Measurements from ENCODE around the gene ZDHHC19.
"Not testable (repeated sequence)": the region's sequence is repeated elsewhere in the genome, so short reads cannot be mapped to it uniquely, and the experiment has no call there.

Gene ZDHHC19

DNA sequence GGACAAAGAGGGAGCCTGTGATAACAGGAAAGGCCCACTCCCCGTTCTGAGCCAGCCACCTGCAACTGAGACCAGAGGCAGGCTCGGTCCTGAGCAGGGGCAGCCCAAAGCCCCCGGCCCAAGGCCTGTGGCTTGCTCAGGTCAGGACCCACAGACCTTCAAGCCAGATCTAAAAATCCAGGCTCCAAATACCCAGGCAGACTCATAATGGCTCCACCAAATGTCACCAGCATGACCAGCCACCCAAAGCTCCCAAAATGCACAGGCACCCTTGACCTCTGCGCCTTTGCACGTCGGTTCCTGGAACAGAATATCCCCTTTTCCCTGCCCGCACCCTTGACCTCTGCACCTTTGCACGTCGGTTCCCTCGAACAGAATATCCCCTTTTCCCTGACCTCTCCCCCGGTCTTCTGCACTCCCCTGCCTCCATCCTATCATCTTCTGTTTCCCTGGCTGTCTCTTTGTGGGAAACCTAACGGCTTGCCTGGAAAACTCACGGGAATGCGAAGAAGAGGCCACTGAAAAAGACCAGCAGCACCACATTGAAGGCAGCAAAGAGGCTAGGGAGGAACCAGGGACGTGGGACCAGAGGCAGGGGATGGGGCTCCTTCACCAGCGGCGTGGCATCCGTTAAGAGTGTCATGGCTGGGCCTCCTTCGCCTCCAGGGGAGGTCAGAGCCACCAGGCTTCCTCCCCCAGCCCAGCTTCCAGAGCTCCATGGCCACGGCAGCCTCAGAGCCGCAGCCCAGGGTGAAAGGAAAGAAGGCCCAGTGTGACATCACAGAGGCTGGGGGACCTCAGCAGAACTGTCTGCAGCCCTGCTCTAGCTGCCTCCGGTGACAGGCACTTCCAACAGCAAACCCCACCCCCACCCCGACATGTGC lies at the start of gene ZDHHC19:
TSS of gene ZDHHC19 (minus strand) at position 728 of the 884 bp plus-strand sequence. CDS start at position 643, 85 bp downstream.
- no peak for TF ChIP-seq CTCF (IDR thresholded peaks at IDR 0.05; ENCODE audit: low read depth, low read length, missing control alignments)
- no peak within 1 kb of the TSS for H3K4me3 ChIP-seq (replicated peaks; ENCODE audit: low read depth, low read length)
- no peak for DNase-seq (ENCODE audit: extremely low read depth, low read depth)

GRCh38 chr3:196260784-196261183 lies 49.6 kb upstream of the ZDHHC19 start:
- no peak overlapping the region for H3K4me3 ChIP-seq (replicated peaks; ENCODE audit: low read depth, low read length)
- no peak for TF ChIP-seq CTCF (IDR thresholded peaks at IDR 0.05; ENCODE audit: low read depth, low read length, missing control alignments)
- DNase-seq (ENCODE audit: extremely low read depth, low read depth): no peak

- no peak overlapping the region for H3K4me3 ChIP-seq (replicated peaks; ENCODE audit: low read depth, low read length)
- TF ChIP-seq CTCF (IDR thresholded peaks at IDR 0.05; ENCODE audit: low read depth, low read length, missing control alignments): no peak
- no peak for DNase-seq (ENCODE audit: extremely low read depth, low read depth)
Observed at GRCh38 chr3:196255776-196256175, 44.6 kb upstream of the ZDHHC19 start.

DNA sequence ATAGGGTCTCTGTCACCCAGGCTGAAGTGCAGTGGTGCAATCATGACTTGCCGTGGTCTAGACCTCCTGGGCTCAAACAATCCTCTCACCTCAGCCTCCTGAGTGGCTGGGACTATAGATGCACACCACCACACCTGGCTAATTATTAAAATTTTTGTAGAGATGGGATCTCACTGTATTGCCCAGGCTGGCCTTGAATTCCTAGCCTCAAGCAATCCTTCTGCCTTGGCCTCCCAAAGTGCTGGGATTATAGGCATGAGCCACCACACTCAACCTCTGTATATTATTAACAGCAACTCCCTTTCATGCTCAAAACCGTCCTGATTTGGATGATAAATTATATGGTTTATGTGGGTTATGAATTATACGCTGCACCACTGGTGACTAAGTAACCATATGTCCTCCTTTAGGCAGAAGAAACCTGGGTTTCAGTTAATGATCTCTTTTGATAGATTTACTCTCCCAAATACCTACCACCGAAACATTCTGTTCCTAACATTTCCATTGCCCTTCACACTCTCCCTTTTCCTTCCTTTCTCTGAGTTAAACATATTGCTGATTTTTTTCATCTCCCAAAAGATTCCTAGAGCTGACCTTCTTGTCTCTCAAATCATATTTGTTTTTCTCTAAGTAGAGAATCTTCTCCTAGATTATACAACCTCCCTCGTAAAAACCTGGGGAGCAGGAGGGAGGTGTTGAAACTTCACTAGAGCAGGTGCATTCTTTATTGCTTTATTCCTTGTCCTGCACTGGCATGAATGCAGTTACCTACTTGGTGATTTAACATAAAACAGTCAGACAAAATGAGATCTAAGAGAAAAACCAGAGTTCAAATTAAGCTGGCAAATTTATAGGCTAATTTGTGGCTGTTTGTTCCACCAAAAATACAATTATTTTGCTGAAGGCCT lies 43.4 kb upstream of the ZDHHC19 start:
- no peak for DNase-seq (ENCODE audit: extremely low read depth, low read depth)
- TF ChIP-seq CTCF (IDR thresholded peaks at IDR 0.05; ENCODE audit: low read depth, low read length, missing control alignments): no peak
- H3K4me3 ChIP-seq (replicated peaks; ENCODE audit: low read depth, low read length): no peak overlapping the region

GRCh38 chr3:196251918-196252317 lies 40.7 kb upstream of the ZDHHC19 start:
- H3K4me3 ChIP-seq (replicated peaks; ENCODE audit: low read depth, low read length): no peak overlapping the region
- no peak for DNase-seq (ENCODE audit: extremely low read depth, low read depth)
- TF ChIP-seq CTCF (IDR thresholded peaks at IDR 0.05; ENCODE audit: low read depth, low read length, missing control alignments): no peak

DNA sequence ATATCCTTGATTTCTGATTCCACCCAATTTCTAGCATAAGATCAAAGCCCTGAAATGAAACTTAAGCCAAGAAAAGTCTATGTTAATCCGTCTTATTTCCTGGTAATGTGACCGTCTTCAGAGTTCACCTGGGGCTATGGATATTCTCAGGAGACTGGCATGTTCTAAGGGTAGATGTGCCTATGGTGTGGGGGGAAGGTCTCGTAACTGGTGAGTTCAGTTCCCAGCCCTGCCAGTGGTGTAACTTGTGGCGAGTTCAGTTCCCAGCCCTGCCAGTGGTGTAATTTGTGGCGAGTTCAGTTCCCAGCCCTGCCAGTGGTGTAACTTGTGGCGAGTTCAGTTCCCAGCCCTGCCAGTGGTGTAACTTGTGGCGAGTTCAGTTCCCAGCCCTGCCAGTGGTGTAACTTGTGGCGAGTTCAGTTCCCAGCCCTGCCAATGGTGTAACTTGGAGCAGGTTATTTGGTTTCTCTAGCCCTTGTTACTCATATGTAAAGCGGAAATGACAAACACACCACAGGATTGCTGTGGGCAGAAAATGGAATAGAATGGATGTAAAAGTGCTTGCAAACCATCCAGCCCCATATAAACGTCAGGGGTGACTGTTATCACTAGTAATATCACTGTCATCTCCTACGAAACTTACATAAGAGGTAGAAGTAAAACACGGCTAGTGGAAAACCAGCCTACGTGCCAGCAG lies 35.6 kb upstream of the ZDHHC19 start:
- no peak overlapping the region for H3K4me3 ChIP-seq (replicated peaks; ENCODE audit: low read depth, low read length)
- no peak for TF ChIP-seq CTCF (IDR thresholded peaks at IDR 0.05; ENCODE audit: low read depth, low read length, missing control alignments)
- no peak for DNase-seq (ENCODE audit: extremely low read depth, low read depth)

GRCh38 chr3:196244166-196244565 lies 33.0 kb upstream of the ZDHHC19 start:
- H3K4me3 ChIP-seq (replicated peaks; ENCODE audit: low read depth, low read length); DNase-seq (ENCODE audit: extremely low read depth, low read depth): not testable (repeated sequence)

All from HFF-Myc (cell line).